Skeletal muscle tissue (tissue), 4 donors: Measurements from ENCODE around the gene ARFRP1. TPM values are rescaled to one million over a fixed set of nuclear protein-coding genes. Genes with fewer than 3 reads are reported as not detected.
"Not testable (repeated sequence)": the region's sequence is repeated elsewhere in the genome, so short reads cannot be mapped to it uniquely, and the experiment has no call there.

Source experiments
- H3K27ac ChIP-seq: one replicate; pipeline ENCODE4 v1.7.0; 2013; ENCODE audit warnings: mild to moderate bottlenecking, low read depth, low read length, inconsistent platforms
- H3K27me3 ChIP-seq, 3 donors: one replicate each; pipeline ENCODE4 v1.7.0; 2013; ENCODE audit warnings: low read length in 3 of 3; ENCODE audit not compliant: control insufficient read depth in 3 of 3, insufficient read depth in 3 of 3
- H3K36me3 ChIP-seq, 3 donors: one replicate each; pipeline ENCODE4 v1.7.0; 2013; ENCODE audit warnings: low read length in 3 of 3; ENCODE audit not compliant: control insufficient read depth in 3 of 3, insufficient read depth in 3 of 3
- H3K4me1 ChIP-seq, 3 donors: one replicate each; pipeline ENCODE4 v1.7.0; 2013; ENCODE audit warnings: low read length in 3 of 3, mild to moderate bottlenecking in 3 of 3; ENCODE audit not compliant: control insufficient read depth in 3 of 3, insufficient read depth in 3 of 3
- H3K4me3 ChIP-seq, 3 donors: one replicate each; pipeline ENCODE4 v1.7.0; 2013; ENCODE audit warnings: low read length in 3 of 3
- H3K9ac ChIP-seq, 3 donors: one replicate each; pipeline ENCODE4 v1.7.0; 2013; ENCODE audit warnings: low read length in 3 of 3, mild to moderate bottlenecking in 3 of 3, moderate library complexity in 2 of 3, low read depth in 1 of 3
- H3K9me3 ChIP-seq, 3 donors: one replicate each; pipeline ENCODE4 v1.7.0; 2013; ENCODE audit warnings: low read length in 3 of 3; ENCODE audit not compliant: control insufficient read depth in 3 of 3
- total RNA-seq: library from RNA; depleted of rRNA; stranded (reverse); fragments of >200 nt; gene quantifications from one replicate; pipeline ENCODE4 v1.2.3, GENCODE V29; 2014
- donor health status: Osteomylitis.

Gene ARFRP1
- total RNA-seq, 1 donor from 2014 or later = 13.0 TPM

GRCh38 chr20:63733117-63733516 is 25.3 kb upstream of the ARFRP1 start:
- Histone ChIP-seq H3K36me3 (peaks cover 30 to 32% (median 31%) of the 10 kb centered on the region in 3 donors), H3K9me3 (no peaks in the 10 kb centered on the region), H3K27ac (no peak overlapping the region), H3K9ac (no peak overlapping the region), H3K27me3 (no peaks in the 10 kb centered on the region), H3K4me3 (no peak overlapping the region), H3K4me1 (peaks cover under 1 to 8% (median 5%) of the 10 kb centered on the region in 3 donors)

GRCh38 chr20:63732118-63733095 is 24.6 kb upstream of the ARFRP1 start:
- Histone ChIP-seq H3K27ac (no peak overlapping the region), H3K27me3 (no peaks in the 10 kb centered on the region), H3K4me3 (no peak overlapping the region), H3K4me1 (peaks cover 0 to 6% (median 4%) of the 10 kb centered on the region in 3 donors), H3K9me3 (no peaks in the 10 kb centered on the region), H3K36me3 (peaks cover 30 to 32% (median 31%) of the 10 kb centered on the region in 3 donors), H3K9ac (no peak overlapping the region)

- Histone ChIP-seq H3K4me3 (no peak overlapping the region), H3K36me3 (peaks cover 30 to 35% (median 31%) of the 10 kb centered on the region in 3 donors), H3K9me3 (no peaks in the 10 kb centered on the region), H3K4me1 (peaks cover 0 to 6% (median 2%) of the 10 kb centered on the region in 3 donors), H3K9ac (no peak overlapping the region), H3K27me3 (no peaks in the 10 kb centered on the region), H3K27ac (no peak overlapping the region)
These were observed 23.6 kb upstream of the ARFRP1 start for GRCh38 chr20:63731410-63731809.

- not testable (repeated sequence) for H3K27ac ChIP-seq, H3K9ac ChIP-seq, H3K4me3 ChIP-seq, H3K9me3 ChIP-seq, H3K27me3 ChIP-seq, H3K4me1 ChIP-seq
- H3K36me3 ChIP-seq = peaks cover 22 to 30% (median 26%) of the 10 kb centered on the region in 3 donors
These were observed 22.5 kb upstream of the ARFRP1 start for GRCh38 chr20:63730189-63730733.

GRCh38 chr20:63722967-63723622 is 15.3 kb upstream of the ARFRP1 start:
- not testable (repeated sequence) for H3K9ac ChIP-seq, H3K4me1 ChIP-seq, H3K9me3 ChIP-seq, H3K4me3 ChIP-seq, H3K27ac ChIP-seq, H3K27me3 ChIP-seq
- H3K36me3 ChIP-seq = peaks cover 7 to 15% (median 13%) of the 10 kb centered on the region in 3 donors

- Histone ChIP-seq H3K9ac (no peak overlapping the region), H3K36me3 (peaks cover 9 to 20% (median 16%) of the 10 kb centered on the region in 3 donors), H3K9me3 (peaks cover 0 to 4% (median 2%) of the 10 kb centered on the region in 3 donors), H3K27ac (no peak overlapping the region), H3K4me1 (no peaks in the 10 kb centered on the region), H3K27me3 (no peaks in the 10 kb centered on the region), H3K4me3 (no peak overlapping the region)
These were observed 11.2 kb upstream of the ARFRP1 start for GRCh38 chr20:63718996-63719395.

GRCh38 chr20:63714858-63715257 is 7.1 kb upstream of the ARFRP1 start:
- Histone ChIP-seq H3K9me3 (peaks cover 0 to 4% (median 2%) of the 10 kb centered on the region in 3 donors), H3K36me3 (peaks cover 13 to 29% (median 16%) of the 10 kb centered on the region in 3 donors), H3K9ac (no peak overlapping the region), H3K4me3 (no peak overlapping the region), H3K27ac (no peak overlapping the region), H3K27me3 (no peaks in the 10 kb centered on the region), H3K4me1 (no peaks in the 10 kb centered on the region)

GRCh38 chr20:63712191-63712590 is 4.4 kb upstream of the ARFRP1 start:
- Histone ChIP-seq H3K9me3 (no peaks in the 10 kb centered on the region), H3K27ac (no peak overlapping the region), H3K4me1 (peaks cover 10 to 15% (median 11%) of the 10 kb centered on the region in 3 donors), H3K27me3 (no peaks in the 10 kb centered on the region), H3K9ac (no peak overlapping the region), H3K36me3 (peaks cover 10 to 23% (median 12%) of the 10 kb centered on the region in 3 donors), H3K4me3 (no peak overlapping the region)

- no peak overlapping the region for H3K9ac ChIP-seq
- H3K36me3 ChIP-seq = peaks cover 14 to 27% (median 19%) of the 10 kb centered on the region in 3 donors
- no peak overlapping the region for H3K27ac ChIP-seq
- peaks cover 21 to 25% (median 21%) of the 10 kb centered on the region in 3 donors for H3K4me1 ChIP-seq
- no peak overlapping the region for H3K4me3 ChIP-seq
- H3K27me3 ChIP-seq = no peaks in the 10 kb centered on the region
- H3K9me3 ChIP-seq = no peaks in the 10 kb centered on the region
These were observed 3.4 kb upstream of the ARFRP1 start for GRCh38 chr20:63711085-63711645.
